T follicular helper cell (primary cell): ENCODE results near the gene ZSCAN12.

Experiments used
- DNase-seq: peaks from one replicate; pipeline ENCODE4 v3.0.0-alpha.2; 2020; ENCODE audit warnings: low read depth

The ZSCAN12 gene

GRCh38 chr6:28353981-28354676 lies 45.4 kb downstream of the ZSCAN12 start:
- DNase-seq, result no peak

- no peak for DNase-seq
Observed at GRCh38 chr6:28353356-28353755, 46.2 kb downstream of the ZSCAN12 start.

GRCh38 chr6:28351493-28351925 lies 48.0 kb downstream of the ZSCAN12 start:
- DNase-seq, result no peak

GRCh38 chr6:28351087-28351486 lies 48.5 kb downstream of the ZSCAN12 start:
- DNase-seq, result no peak

DNA sequence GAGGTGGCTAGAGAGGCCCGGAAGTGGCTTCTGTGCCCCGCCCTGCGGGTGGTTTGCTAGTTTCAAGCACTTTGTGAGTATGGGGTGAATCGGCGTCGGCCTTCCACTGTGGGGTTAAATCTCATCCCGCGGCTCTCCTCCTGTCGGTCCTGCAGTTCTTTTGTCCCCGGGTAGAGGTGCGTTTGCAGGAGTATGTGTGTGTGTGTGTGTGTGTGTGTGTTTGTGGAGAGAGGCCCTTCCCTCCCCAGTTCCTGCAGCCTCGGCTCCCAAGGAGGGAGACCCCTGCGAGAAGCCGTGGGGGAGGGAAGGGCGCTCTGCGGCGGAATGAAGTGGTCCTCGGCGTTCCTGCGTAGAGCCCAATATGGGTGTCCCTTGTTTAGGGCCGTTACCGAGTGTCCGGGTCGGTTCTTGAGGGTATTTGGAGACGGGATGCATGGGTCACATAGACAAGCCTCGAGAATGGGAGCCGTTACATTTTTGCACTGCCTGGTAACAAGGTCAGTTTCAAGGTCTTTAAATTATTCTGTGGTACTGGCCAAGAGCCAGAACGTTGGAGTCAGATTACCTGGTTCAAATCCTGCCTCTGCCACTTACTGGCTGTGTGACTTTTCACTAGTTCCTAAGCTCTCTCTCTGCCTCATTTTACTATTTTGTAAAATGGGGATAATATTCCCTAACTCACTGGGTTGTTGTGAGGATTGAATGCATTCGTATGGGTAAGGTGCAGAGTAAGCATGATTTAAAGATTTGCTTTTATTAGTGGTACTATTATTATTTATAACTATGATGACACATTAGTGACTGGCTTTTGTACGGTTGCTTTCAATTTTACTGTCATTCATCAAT lies 49.4 kb downstream of the ZSCAN12 start, which contains the start of gene ZKSCAN3:
ZKSCAN3 (plus strand) TSS at position 56 of the 846 bp plus-strand sequence. CDS start 9,640 bp downstream, outside the sequence.
- DNase-seq, result peak; percentile 67

- DNase-seq, result no peak
Observed at GRCh38 chr6:28349344-28349891, 50.1 kb downstream of the ZSCAN12 start.

- no peak for DNase-seq
Observed at GRCh38 chr6:28347119-28347518, 52.4 kb downstream of the ZSCAN12 start.

DNA sequence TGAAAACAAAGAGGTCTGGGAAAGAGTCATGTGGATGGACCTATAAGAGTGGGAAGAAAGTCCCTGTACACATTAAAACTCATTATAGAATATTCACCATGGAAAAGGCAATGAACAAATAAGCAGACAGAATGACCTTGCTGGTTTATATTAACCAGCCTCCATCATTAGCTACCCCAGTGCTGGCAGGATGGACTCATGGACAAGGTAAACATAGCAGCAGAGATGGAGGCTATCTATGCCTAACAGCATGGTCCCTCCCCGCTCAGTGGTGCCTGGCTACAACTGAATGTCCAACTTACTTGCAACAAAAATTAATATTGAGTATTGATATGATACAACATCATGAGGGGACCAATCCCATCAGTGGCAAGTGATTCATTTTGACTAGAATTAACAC lies 54.3 kb downstream of the ZSCAN12 start:
- DNase-seq, result no peak

GRCh38 chr6:28343898-28344677 lies 55.5 kb downstream of the ZSCAN12 start:
- DNase-seq, result no peak

DNA sequence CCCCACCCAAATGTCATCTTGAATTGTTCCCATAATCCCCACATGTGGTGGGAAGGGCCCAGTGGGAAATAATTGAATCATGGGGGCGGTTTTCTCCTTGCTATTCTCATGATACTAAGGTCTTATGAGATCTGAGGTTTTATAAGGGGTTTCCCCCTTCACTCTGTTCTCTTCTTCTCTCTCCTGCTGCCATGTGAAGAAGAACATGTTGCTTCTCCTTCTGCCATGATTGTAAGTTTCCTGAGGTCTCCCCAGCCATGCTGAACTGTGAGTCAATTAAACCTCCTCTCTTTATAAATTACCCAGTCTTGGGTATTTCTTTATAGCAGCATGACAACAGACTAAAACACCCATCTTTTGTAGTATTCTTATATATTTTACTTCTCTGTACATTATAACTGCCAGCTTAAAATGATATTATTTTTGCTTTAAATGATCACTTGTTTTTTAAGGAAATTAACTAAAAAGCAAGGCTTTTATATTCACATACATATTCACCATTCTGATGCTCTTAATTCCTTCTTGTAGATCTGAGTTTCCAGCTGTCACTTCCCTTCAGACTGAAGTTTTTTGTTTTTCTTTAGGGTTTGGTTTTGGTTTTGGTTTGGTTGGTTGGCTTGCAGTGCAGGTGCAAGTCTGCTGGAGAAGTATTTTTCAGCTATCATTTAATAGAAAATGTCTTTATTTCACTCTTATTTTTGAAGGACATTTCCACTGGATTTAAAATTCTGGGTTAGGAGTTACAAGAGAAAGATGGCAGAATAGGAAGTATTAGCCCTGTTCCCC lies 59.0 kb downstream of the ZSCAN12 start:
- DNase-seq, result no peak

GRCh38 chr6:28337121-28337520 lies 62.4 kb downstream of the ZSCAN12 start:
- no peak for DNase-seq

- DNase-seq, result no peak
Observed at GRCh38 chr6:28336284-28337120, 63.0 kb downstream of the ZSCAN12 start.

- peak; percentile 78 for DNase-seq
Observed at GRCh38 chr6:28335564-28336283, 63.8 kb downstream of the ZSCAN12 start, which contains the start of gene ZSCAN31. ZSCAN31 (minus strand) TSS chr6:28336148; CDS start chr6:28329683, 6,465 bp downstream.

GRCh38 chr6:28335040-28335563 lies 64.4 kb downstream of the ZSCAN12 start:
- no peak for DNase-seq

GRCh38 chr6:28334286-28335039 lies 65.1 kb downstream of the ZSCAN12 start:
- no peak for DNase-seq

- no peak for DNase-seq
Observed at GRCh38 chr6:28333599-28334018, 65.9 kb downstream of the ZSCAN12 start.

DNA sequence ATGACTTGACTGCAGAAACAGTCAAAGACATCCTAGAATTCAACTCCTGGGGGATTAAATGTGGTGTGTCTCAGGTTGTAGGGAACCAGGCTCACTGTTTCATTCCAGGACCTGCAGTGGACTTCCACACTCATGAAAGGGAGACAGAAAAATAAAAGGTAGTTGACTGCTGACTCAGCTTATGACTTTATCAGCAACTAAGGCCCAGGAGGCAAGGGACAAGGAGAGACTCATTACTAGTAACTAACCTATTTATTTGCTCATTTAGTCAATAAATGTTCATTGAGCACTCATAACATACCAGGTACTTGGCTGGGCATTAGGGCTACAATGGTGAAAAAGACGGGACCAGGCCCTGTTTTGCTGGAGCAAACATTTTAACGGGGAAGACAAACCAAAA lies 66.5 kb downstream of the ZSCAN12 start:
- DNase-seq, result no peak

DNA sequence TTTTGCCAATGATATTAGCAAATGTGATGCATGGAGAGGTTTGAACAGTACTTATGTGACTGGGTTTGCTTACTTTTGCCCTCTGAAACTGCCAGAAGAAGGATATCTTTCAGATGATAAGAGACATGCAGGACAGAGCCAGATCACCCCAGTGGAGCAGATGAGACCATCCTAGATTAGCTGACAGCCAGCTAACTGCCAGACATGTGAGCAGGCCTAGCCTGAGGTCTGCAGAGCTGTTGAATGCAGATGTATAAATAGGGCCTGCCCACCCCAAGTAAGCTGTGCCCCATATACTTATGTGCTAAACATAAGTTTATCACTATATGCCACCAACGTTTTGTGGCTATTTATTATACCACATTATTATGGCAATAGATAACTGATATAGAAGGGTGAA lies 69.5 kb downstream of the ZSCAN12 start:
- no peak for DNase-seq
